AG20443 (cell line): ENCODE measurements around the gene COL8A2.

Experiments used
- DNase-seq: peaks from one replicate; pipeline ENCODE4 v3.0.0; 2012; ENCODE audit warnings: low spot score, mixed read lengths

The COL8A2 gene

GRCh38 chr1:36111151-36111550 is 13.9 kb downstream of the COL8A2 start:
- no peak for DNase-seq

GRCh38 chr1:36109041-36109679 is 15.9 kb downstream of the COL8A2 start:
- DNase-seq, result peak; percentile 90

- DNase-seq, result peak; percentile 30
Observed at GRCh38 chr1:36108314-36108713, 16.7 kb downstream of the COL8A2 start.

- DNase-seq, result peak; percentile 48
Observed at GRCh38 chr1:36107394-36107793, 17.6 kb downstream of the COL8A2 start.

- no peak for DNase-seq
Observed at GRCh38 chr1:36106269-36106668, 18.8 kb downstream of the COL8A2 start.

- no peak for DNase-seq
Observed at GRCh38 chr1:36101546-36101945, 23.5 kb downstream of the COL8A2 start.

GRCh38 chr1:36100376-36100775 is 24.6 kb downstream of the COL8A2 start:
- DNase-seq, result peak; percentile 29

GRCh38 chr1:36099681-36100341 is 25.2 kb downstream of the COL8A2 start:
- peak; percentile 83 for DNase-seq

- no peak for DNase-seq
Observed at GRCh38 chr1:36098650-36099365, 26.2 kb downstream of the COL8A2 start.

GRCh38 chr1:36097693-36098585 is 27.1 kb downstream of the COL8A2 start:
- DNase-seq, result no peak

GRCh38 chr1:36096500-36097432 is 28.3 kb downstream of the COL8A2 start:
- no peak for DNase-seq

- DNase-seq, result no peak
Observed at GRCh38 chr1:36095760-36096405, 29.1 kb downstream of the COL8A2 start.

- DNase-seq, result peak; percentile 77
Observed at GRCh38 chr1:36094621-36095061, 30.4 kb downstream of the COL8A2 start.

GRCh38 chr1:36093929-36094328 is 31.1 kb downstream of the COL8A2 start:
- no peak for DNase-seq

GRCh38 chr1:36093226-36093625 is 31.8 kb downstream of the COL8A2 start:
- DNase-seq, result no peak

GRCh38 chr1:36092798-36093185 is 32.2 kb downstream of the COL8A2 start:
- DNase-seq, result no peak

GRCh38 chr1:36092166-36092797 is 32.7 kb downstream of the COL8A2 start:
- no peak for DNase-seq

- DNase-seq, result no peak
Observed at GRCh38 chr1:36091698-36092097, 33.3 kb downstream of the COL8A2 start.

- no peak for DNase-seq
Observed at GRCh38 chr1:36091141-36091540, 33.9 kb downstream of the COL8A2 start.
